HG03097 (cell line): Measurements from ENCODE around the gene ATP1A4.
"Not testable (repeated sequence)": the region's sequence is repeated elsewhere in the genome, so short reads cannot be mapped to it uniquely, and the experiment has no call there.

ENCODE experiments used
- ATAC-seq: cut with Tn5 transposase; IDR thresholded peaks from one replicate; pipeline ENCODE4 v1.9.1; 2021; ENCODE audit not compliant: unreplicated experiment, low FRiP score

ATP1A4 gene

GRCh38 chr1:160122978-160123495 lies 28.4 kb upstream of the ATP1A4 start:
- ATAC-seq, result no peak

GRCh38 chr1:160123726-160124125 lies 27.7 kb upstream of the ATP1A4 start:
- ATAC-seq, result no peak

- no peak for ATAC-seq
These were observed 26.5 kb upstream of the ATP1A4 start for GRCh38 chr1:160124705-160125478.

DNA sequence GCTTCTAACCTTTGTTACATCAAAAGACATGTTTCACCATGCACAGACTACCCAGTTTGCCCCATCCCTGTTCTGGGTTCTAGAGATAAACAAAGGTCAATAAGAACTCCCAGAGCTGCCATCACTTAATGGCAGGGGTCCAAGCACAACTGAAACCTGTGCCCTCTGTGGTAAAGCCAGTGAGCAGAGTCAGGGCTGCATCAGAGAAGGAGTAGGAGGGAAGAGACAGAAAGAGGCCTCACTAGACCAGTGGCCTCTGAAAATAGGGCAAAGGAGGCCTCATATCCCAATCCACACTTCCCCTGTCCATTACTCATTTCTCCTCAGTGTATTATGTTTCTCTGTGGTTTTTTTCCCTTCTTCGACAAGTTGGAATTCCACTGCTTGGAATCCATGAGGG lies 25.7 kb upstream of the ATP1A4 start:
- no peak for ATAC-seq

GRCh38 chr1:160126342-160126741 lies 25.1 kb upstream of the ATP1A4 start:
- not testable (repeated sequence) for ATAC-seq

- no peak for ATAC-seq
These were observed 24.0 kb upstream of the ATP1A4 start for GRCh38 chr1:160127381-160127780.

- no peak for ATAC-seq
These were observed 23.4 kb upstream of the ATP1A4 start for GRCh38 chr1:160127865-160128523.

DNA sequence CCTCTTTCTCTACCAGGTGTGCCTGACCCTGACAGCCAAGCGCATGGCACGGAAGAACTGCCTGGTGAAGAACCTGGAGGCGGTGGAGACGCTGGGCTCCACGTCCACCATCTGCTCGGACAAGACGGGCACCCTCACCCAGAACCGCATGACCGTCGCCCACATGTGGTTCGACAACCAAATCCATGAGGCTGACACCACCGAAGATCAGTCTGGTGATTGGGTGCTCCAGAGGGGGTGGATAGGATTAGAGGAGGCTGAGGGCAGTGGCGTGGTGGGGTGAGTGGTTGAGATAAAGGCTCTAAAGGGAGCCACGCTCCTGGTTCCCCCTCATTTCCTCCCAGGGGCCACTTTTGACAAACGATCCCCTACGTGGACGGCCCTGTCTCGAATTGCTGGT lies 22.8 kb upstream of the ATP1A4 start:
- no peak for ATAC-seq

DNA sequence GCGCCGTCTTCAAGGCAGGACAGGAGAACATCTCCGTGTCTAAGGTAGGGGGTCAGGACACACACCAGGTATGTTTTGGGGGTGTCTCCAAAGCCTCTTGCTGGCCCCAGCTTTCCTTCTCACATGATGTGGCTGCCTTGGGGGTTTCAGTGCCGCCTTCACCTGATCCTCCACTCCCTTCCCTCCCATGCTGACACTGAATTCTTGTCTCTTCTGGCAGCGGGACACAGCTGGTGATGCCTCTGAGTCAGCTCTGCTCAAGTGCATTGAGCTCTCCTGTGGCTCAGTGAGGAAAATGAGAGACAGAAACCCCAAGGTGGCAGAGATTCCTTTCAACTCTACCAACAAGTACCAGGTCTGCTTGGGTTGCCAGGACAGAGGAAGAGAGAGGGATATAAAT lies 22.4 kb upstream of the ATP1A4 start:
- no peak for ATAC-seq

DNA sequence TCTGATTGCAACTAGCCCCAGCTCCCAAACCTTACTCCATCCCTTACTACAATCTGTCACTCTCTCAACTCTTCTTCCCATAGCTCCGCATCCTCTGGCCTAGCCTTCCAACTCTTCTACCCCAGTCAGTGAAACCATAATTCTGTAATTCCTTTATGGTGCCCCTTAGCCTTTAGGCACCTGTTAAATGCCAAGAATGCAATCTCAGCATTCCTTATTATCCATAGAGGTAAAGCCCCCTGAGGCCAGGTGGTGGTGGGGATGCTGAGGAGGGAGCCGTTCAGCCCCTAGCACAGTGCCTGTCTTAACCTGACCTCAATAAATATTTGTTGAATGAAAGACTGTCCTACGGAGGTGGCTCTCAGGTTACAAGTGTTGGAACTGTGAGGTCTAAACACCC lies 21.8 kb upstream of the ATP1A4 start:
- ATAC-seq, result no peak

DNA sequence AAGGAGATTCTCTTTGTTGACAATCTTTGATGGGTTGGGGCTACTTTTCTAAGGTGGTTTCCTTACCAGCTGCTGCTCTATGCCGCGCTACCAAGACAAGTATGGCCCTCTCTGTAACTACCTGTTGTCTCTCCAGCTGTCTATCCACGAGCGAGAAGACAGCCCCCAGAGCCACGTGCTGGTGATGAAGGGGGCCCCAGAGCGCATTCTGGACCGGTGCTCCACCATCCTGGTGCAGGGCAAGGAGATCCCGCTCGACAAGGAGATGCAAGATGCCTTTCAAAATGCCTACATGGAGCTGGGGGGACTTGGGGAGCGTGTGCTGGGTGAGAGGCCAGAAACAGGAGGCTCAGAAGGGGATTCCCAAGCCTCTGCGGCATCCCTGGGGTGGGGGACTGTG lies 21.4 kb upstream of the ATP1A4 start:
- ATAC-seq, result no peak

- ATAC-seq, result no peak
These were observed 20.9 kb upstream of the ATP1A4 start for GRCh38 chr1:160130486-160130885.

DNA sequence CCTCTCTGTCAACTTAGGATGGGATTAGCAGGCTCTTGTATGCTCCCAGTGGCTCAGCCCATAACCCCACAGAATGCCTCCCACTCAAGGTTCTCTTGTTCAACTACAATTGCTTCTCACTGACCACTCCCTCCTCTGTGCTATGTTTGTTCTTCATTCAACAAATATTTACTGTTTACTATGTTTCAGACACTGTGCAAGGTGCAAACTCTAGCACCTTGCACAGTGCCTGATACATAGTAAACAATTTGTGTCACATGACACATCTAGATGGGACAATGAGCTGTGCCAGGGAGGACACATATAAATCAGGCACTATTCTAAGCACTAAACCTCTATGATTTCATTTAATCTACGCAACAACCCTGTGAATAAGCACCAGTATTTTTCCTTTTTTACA lies 20.5 kb upstream of the ATP1A4 start:
- no peak for ATAC-seq

DNA sequence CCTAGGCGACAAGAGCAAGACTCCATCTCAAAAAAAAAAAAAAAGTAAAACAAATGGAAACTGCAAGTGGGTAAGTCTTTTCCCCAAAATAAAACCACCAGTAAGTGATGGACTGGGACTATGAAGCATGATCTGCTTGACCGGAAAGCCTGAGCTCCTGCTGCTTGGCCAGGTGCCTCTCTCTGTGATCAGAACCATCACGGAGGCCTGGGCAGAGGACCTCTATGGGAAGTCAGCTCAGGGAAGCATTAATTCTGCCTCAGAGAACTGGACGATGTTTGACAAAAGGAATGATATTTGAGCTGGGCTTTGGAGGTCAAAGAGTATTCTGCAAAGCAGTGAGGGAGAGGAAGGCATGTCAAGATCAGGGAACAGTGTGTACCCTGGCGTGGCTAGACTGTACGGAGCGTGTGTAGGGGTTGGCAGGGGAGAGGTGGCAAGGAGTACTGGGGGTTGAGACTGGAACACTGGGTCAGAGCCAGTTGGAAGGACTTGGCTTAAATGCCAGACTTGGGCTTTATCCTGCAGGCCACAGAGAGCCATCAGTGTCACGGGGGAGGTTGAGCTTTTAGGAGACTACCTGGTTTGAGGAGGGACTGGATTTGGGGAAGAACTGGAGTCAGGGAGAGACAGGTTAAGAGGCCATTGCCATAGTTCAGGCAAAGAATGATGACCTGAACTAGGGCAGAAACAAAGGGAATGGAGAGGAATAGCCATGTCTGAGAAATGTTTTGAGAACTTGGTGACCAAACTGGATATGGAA lies 19.4 kb upstream of the ATP1A4 start:
- no peak for ATAC-seq

DNA sequence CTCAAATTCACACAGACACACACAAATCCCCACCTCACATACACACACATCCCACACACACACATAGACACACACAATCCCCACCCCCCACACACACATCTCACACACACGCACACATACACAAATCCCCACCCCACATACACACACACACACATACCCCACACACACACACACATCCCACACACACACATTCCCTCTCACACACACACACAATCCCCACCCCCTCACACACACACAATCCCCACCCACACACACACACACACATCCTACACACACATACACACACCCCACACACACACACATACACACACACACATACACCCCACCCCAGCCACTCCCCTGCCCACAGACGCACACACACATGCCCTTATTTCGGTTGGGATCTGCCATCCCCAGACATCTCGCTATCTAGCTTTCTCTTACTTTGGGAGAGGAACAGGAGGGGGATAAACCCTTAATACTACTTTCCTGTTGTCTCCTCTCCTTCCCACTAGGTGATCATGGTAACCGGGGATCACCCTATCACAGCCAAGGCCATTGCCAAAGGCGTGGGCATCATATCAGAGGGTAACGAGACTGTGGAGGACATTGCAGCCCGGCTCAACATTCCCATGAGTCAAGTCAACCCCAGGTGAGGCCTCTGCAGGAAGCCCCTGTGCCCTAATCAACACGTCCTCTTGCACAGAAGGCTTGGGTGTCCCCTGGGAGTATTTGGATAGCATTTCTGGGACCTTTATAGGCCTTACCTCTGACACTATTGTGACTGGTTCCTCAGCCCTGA lies 17.2 kb upstream of the ATP1A4 start:
- no peak for ATAC-seq

GRCh38 chr1:160134791-160135572 lies 16.4 kb upstream of the ATP1A4 start:
- no peak for ATAC-seq

- no peak for ATAC-seq
These were observed 15.1 kb upstream of the ATP1A4 start for GRCh38 chr1:160136121-160136925.

- no peak for ATAC-seq
These were observed 14.5 kb upstream of the ATP1A4 start for GRCh38 chr1:160136926-160137200.

DNA sequence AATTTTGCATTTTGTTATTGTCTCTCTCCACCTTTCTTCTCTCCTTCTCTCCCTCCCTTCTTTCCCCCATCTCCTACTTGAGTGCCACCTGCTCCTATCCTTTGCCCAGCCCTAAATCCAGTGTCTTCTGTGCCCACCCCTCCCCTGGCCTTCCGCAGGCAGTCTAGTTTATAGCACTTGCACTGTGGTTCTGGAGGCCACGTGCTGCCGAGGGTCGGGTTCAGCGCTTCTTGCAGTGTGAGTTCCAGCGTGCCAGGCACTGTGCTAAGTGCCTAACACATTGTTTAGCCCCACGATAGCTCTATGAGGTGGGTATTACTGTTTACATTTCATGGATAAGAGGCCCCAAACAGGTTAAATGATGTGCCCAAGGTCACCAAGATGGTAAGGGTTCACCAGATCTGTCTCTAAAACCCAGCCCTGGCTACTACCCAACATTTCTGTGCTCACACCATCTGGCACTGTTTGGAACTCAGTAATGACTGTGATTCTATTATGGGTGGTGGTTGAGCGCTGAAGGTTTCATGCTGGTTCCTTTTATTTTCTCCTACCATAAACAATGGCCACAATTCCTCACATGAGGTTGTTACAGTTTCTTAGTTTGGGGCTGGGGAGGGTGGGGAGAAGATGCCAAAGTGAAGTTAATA lies 14.1 kb upstream of the ATP1A4 start:
- no peak for ATAC-seq
